K562 (cell line): ENCODE results near the gene UFC1. TPM values are rescaled to one million over a fixed set of nuclear protein-coding genes. Genes with fewer than 3 reads are reported as not detected.

ENCODE experiments used
- BMI1 ChIP-seq: fragments of 150-350 bp; IDR thresholded peaks from 2 replicates; pipeline ENCODE4 v1.6.1; 2014; ENCODE audit warnings: low read length
- ERF ChIP-seq: fragments of 450-650 bp; formaldehyde crosslinking; IDR thresholded peaks from 2 replicates; pipeline ENCODE4 v1.4.0; 2020; ENCODE audit warnings: mild to moderate bottlenecking, mixed read lengths
- HMGN3 ChIP-seq: IDR thresholded peaks from 2 replicates; pipeline ENCODE4 v1.6.1; 2011; ENCODE audit warnings: borderline replicate concordance, low read depth, mild to moderate bottlenecking, mixed read lengths, low read length; ENCODE audit not compliant: insufficient read length; ENCODE audit errors: extremely low read depth
- POLR2A ChIP-seq: fragments of 450-650 bp; conservative IDR thresholded peaks from 2 replicates; pipeline ENCODE4 v1.6.1; 2016
- RBM17 ChIP-seq: fragments of 200-400 bp; formaldehyde crosslinking; IDR thresholded peaks from 2 replicates; pipeline ENCODE4 v1.6.1; 2017; ENCODE audit warnings: low read depth, mild to moderate bottlenecking, low read length, borderline replicate concordance
- SP2 ChIP-seq: IDR thresholded peaks from 2 replicates; pipeline ENCODE4 v1.6.1; 2011; ENCODE audit warnings: mild to moderate bottlenecking, low read depth, low read length, moderate library complexity; ENCODE audit not compliant: poor library complexity, severe bottlenecking; ENCODE audit errors: extremely low read depth
- TCF7 ChIP-seq: sonication (generic); IDR thresholded peaks from 2 replicates; pipeline ENCODE4 v1.6.1; 2016; ENCODE audit warnings: antibody characterized with exemption, borderline replicate concordance
- TRIM24 ChIP-seq, 2 experiments: fragments of 450-650 bp; IDR thresholded peaks; 2 replicates each; pipeline ENCODE4 v1.6.1; 2016
- ZNF197 ChIP-seq: fragments of 200-800 bp; sonication (Bioruptor generic); IDR thresholded peaks from 2 replicates; pipeline ENCODE4 v1.6.1; 2016; ENCODE audit warnings: low read depth, missing genetic modification characterization, missing compliant biosample characterization
- polyA plus RNA-seq, 8 experiments: library from polyadenylated mRNA; depleted of rRNA in 4 of 8; stranded (reverse) in 5 of 8; unstranded in 3 of 8; fragments of >200 nt; fragmentation: Nextera tagmentation in 2 of 8; fragmentation: Illumina TruSeq in 1 of 8; extraction: Ambion mirVana in 2 of 8; extraction: Trizol in 1 of 8; gene quantifications; 2 replicates each; pipeline versions ENCODE4 v1.2.1 to v1.2.3, GENCODE V29; 2011 to 2014; ENCODE audit warnings: inconsistent platforms in 1 of 8, missing spikeins in 1 of 8
- total RNA-seq, 7 experiments: library from RNA; depleted of rRNA in 6 of 7; stranded (reverse); fragments of >200 nt in 6 of 7; fragmentation: Illumina TruSeq in 2 of 7; extraction: Trizol in 2 of 7; gene quantifications; 2 replicates each; pipeline versions ENCODE4 v1.2.1 to v1.2.3, GENCODE V29; 2011 to 2021; ENCODE audit warnings: low replicate concordance in 1 of 7
- TF ChIP-seq, protein P1 (sequence below): sonication (generic); formaldehyde crosslinking; IDR thresholded peaks from 2 replicates; pipeline ENCODE4 v1.8.1; 2023; ENCODE audit warnings: mild to moderate bottlenecking, missing genetic modification reagents, moderate library complexity
- TF ChIP-seq, protein P2 (sequence below), 2 experiments: fragments of 450-650 bp in 1 of 2; sonication (generic) in 1 of 2; formaldehyde crosslinking in 1 of 2; IDR thresholded peaks in 1 of 2; conservative IDR thresholded peaks in 1 of 2; 2 replicates each; pipeline versions ENCODE4 v1.6.1 to v1.8.1; 2016 to 2023; ENCODE audit warnings: mild to moderate bottlenecking in 2 of 2, moderate library complexity in 2 of 2, inconsistent platforms in 1 of 2, missing genetic modification reagents in 1 of 2
- TF ChIP-seq, protein P3 (sequence below): sonication (generic); formaldehyde crosslinking; IDR thresholded peaks from 2 replicates; pipeline ENCODE4 v1.8.0; 2022; ENCODE audit warnings: mild to moderate bottlenecking, missing genetic modification reagents
- TF ChIP-seq, protein P4 (sequence below): fragments of 250-450 bp; sonication (Bioruptor Pico); IDR thresholded peaks from 2 replicates; pipeline ENCODE4 v1.8.0; 2021; ENCODE audit warnings: moderate library complexity, mild to moderate bottlenecking, inconsistent platforms
- TF ChIP-seq, protein P5 (sequence below): sonication (generic); formaldehyde crosslinking; IDR thresholded peaks from 2 replicates; pipeline ENCODE4 v1.8.1; 2023; ENCODE audit warnings: mild to moderate bottlenecking, missing genetic modification reagents
- TF ChIP-seq, protein P6 (sequence below): fragments of 450-650 bp; formaldehyde crosslinking; IDR thresholded peaks from 2 replicates; pipeline ENCODE4 v1.4.0; 2022; ENCODE audit warnings: missing genetic modification characterization
- TF ChIP-seq, protein P7 (sequence below): fragments of 450-650 bp; IDR thresholded peaks from 2 replicates; pipeline ENCODE4 v1.6.1; 2016; ENCODE audit warnings: borderline replicate concordance

UFC1 gene
- total and polyA plus RNA-seq, 9 of the 15 experiments (the other 6 are each of a cell fraction or from before 2014, with no cell fraction given) = 92.8 to 220 (median 161) TPM

DNA sequence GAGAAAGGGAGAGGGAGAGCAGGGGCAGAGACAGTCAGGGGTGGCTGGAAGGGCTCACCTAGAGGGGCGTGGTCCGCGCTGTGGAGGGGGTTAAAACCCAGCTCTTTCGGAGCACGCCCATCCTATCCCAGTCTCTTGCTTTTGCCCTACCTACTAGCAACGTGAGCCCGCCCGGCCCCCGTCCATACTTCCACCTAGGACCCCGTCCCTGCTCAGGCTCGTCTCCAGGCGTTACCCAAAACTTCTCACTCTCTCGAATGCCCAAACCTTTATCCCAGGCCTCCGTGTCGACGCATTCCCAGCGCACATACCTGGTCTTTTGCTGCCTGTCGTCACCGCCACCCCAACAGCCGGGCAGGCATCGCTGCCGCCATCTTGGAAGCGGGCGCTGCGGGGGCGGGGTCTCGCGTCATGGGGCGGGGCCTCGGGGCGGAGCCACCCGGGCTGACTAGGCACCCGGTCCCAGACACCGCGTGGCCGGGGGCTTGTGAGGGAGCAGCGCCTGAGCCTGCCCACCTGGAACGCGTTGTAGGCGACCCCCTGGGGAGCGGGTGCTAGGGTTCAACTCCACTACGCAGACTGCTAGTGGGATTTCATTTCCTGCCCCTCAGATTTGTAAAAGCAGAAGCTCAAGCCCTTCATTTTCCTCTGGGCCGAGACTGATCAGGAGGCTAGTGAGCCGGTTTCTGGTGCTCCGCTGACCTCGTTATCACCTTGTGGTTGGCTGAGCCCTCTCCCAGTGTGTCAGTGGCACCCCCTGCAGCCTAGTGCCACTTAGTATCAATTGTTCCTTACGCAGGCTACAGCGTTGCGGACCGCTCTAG is 23.5 kb downstream of the UFC1 start, which contains the start of gene B4GALT3 (continued):
- TF ChIP-seq, protein P1, sequence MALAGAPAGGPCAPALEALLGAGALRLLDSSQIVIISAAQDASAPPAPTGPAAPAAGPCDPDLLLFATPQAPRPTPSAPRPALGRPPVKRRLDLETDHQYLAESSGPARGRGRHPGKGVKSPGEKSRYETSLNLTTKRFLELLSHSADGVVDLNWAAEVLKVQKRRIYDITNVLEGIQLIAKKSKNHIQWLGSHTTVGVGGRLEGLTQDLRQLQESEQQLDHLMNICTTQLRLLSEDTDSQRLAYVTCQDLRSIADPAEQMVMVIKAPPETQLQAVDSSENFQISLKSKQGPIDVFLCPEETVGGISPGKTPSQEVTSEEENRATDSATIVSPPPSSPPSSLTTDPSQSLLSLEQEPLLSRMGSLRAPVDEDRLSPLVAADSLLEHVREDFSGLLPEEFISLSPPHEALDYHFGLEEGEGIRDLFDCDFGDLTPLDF (CRISPR knock-in tag) = peak; percentile 65; the same call in 1 of the 2 replicates
- TF ChIP-seq HMGN3 (peak; percentile 72), SP2 (no peak), TCF7 (0 out of 2 replicates have a peak, but pooled peaks have one; percentile 25), TRIM24 (IDR thresholded peaks at IDR 0.05) (peak in 1 of 2 experiments; percentile 17; a peak in 1 of 4 replicates), ZNF197 (peak; percentile 60; the same call in 1 of the 2 replicates), RBM17 (no peak), ERF (CRISPR knock-in tag) (no peak), BMI1 (no peak), POLR2A (peak; percentile 95)
- TF ChIP-seq, protein P2, sequence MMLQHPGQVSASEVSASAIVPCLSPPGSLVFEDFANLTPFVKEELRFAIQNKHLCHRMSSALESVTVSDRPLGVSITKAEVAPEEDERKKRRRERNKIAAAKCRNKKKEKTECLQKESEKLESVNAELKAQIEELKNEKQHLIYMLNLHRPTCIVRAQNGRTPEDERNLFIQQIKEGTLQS (IDR thresholded peaks at IDR 0.05) = peak; percentile 31; the same call in 1 of the 2 replicates
- TF ChIP-seq, protein P2 (CRISPR knock-in tag; conservative IDR thresholded peaks at IDR 0.05) = no peak
- TF ChIP-seq, protein P3, sequence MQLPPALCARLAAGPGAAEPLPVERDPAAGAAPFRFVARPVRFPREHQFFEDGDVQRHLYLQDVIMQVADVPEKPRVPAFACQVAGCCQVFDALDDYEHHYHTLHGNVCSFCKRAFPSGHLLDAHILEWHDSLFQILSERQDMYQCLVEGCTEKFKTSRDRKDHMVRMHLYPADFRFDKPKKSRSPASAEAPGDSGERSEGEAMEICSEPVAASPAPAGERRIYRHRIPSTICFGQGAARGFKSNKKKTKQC = peak; percentile 79
- TF ChIP-seq, protein P4, sequence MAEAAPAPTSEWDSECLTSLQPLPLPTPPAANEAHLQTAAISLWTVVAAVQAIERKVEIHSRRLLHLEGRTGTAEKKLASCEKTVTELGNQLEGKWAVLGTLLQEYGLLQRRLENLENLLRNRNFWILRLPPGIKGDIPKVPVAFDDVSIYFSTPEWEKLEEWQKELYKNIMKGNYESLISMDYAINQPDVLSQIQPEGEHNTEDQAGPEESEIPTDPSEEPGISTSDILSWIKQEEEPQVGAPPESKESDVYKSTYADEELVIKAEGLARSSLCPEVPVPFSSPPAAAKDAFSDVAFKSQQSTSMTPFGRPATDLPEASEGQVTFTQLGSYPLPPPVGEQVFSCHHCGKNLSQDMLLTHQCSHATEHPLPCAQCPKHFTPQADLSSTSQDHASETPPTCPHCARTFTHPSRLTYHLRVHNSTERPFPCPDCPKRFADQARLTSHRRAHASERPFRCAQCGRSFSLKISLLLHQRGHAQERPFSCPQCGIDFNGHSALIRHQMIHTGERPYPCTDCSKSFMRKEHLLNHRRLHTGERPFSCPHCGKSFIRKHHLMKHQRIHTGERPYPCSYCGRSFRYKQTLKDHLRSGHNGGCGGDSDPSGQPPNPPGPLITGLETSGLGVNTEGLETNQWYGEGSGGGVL (CRISPR knock-in tag) = no peak
- TF ChIP-seq, protein P5, sequence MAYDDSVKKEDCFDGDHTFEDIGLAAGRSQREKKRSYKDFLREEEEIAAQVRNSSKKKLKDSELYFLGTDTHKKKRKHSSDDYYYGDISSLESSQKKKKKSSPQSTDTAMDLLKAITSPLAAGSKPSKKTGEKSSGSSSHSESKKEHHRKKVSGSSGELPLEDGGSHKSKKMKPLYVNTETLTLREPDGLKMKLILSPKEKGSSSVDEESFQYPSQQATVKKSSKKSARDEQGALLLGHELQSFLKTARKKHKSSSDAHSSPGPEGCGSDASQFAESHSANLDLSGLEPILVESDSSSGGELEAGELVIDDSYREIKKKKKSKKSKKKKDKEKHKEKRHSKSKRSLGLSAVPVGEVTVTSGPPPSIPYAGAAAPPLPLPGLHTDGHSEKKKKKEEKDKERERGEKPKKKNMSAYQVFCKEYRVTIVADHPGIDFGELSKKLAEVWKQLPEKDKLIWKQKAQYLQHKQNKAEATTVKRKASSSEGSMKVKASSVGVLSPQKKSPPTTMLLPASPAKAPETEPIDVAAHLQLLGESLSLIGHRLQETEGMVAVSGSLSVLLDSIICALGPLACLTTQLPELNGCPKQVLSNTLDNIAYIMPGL (CRISPR knock-in tag) = no peak
- TF ChIP-seq, protein P6, sequence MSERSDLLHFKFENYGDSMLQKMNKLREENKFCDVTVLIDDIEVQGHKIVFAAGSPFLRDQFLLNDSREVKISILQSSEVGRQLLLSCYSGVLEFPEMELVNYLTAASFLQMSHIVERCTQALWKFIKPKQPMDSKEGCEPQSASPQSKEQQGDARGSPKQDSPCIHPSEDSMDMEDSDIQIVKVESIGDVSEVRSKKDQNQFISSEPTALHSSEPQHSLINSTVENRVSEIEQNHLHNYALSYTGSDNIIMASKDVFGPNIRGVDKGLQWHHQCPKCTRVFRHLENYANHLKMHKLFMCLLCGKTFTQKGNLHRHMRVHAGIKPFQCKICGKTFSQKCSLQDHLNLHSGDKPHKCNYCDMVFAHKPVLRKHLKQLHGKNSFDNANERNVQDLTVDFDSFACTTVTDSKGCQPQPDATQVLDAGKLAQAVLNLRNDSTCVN (CRISPR knock-in tag) = no peak
- TF ChIP-seq, protein P7, sequence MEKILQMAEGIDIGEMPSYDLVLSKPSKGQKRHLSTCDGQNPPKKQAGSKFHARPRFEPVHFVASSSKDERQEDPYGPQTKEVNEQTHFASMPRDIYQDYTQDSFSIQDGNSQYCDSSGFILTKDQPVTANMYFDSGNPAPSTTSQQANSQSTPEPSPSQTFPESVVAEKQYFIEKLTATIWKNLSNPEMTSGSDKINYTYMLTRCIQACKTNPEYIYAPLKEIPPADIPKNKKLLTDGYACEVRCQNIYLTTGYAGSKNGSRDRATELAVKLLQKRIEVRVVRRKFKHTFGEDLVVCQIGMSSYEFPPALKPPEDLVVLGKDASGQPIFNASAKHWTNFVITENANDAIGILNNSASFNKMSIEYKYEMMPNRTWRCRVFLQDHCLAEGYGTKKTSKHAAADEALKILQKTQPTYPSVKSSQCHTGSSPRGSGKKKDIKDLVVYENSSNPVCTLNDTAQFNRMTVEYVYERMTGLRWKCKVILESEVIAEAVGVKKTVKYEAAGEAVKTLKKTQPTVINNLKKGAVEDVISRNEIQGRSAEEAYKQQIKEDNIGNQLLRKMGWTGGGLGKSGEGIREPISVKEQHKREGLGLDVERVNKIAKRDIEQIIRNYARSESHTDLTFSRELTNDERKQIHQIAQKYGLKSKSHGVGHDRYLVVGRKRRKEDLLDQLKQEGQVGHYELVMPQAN = peak; percentile 91
